Gastrocnemius medialis (tissue), 4 donors: ENCODE measurements around the gene ODF2.

ENCODE experiments used
- POLR2A ChIP-seq, 2 donors: fragments of 450-650 bp; IDR thresholded peaks; one replicate each; pipeline ENCODE4 v1.6.1; 2017; ENCODE audit warnings: antibody characterized with exemption in 2 of 2, mild to moderate bottlenecking in 2 of 2, moderate library complexity in 2 of 2
- TF ChIP-seq, protein P1 (sequence below), 5 experiments: fragments of 450-650 bp in 3 of 5; fragments of 200-600 bp in 2 of 5; sonication (generic) in 2 of 5; IDR thresholded peaks in 4 of 5; conservative IDR thresholded peaks in 1 of 5; 1 replicate in 4 of 5; 2 replicates in 1 of 5; pipeline ENCODE4 v1.5.1; 2016 to 2019; ENCODE audit warnings: antibody characterized with exemption in 5 of 5, mild to moderate bottlenecking in 3 of 5, moderate library complexity in 3 of 5

DNA sequence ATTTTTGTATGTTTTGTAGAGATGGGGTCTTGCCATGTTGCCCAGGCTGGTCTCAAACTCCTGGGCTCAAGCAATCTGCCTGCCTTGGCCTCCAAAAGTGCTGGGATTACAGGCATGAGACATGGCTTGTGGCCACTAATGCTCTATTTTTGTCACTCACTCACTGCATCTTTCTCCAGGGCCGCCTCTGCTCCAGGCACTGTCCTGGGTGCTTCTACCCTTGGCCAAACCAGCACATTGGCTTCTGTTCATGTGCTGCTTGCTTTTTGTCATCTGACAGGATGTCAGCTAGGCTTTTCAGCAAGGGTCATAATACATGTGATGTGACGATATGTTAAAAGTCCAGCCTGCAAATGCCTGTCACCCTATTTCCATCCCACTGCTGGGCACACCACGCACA lies 3.2 kb downstream of the ODF2 start:
- TF ChIP-seq, protein P1, sequence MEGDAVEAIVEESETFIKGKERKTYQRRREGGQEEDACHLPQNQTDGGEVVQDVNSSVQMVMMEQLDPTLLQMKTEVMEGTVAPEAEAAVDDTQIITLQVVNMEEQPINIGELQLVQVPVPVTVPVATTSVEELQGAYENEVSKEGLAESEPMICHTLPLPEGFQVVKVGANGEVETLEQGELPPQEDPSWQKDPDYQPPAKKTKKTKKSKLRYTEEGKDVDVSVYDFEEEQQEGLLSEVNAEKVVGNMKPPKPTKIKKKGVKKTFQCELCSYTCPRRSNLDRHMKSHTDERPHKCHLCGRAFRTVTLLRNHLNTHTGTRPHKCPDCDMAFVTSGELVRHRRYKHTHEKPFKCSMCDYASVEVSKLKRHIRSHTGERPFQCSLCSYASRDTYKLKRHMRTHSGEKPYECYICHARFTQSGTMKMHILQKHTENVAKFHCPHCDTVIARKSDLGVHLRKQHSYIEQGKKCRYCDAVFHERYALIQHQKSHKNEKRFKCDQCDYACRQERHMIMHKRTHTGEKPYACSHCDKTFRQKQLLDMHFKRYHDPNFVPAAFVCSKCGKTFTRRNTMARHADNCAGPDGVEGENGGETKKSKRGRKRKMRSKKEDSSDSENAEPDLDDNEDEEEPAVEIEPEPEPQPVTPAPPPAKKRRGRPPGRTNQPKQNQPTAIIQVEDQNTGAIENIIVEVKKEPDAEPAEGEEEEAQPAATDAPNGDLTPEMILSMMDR (IDR thresholded peaks at IDR 0.05 in 4 of 5, conservative IDR thresholded peaks at IDR 0.05 in 1 of 5), result no peak
- no peak for TF ChIP-seq POLR2A (IDR thresholded peaks at IDR 0.05)
